Activated naive CD8-positive, alpha-beta T cell (primary cell): Measurements from ENCODE around the gene HTR2A.

Experiments used
- H3K27ac Mint-ChIP-seq: one replicate; pipeline ENCODE4 v1.8.0; 2021; ENCODE audit warnings: mixed read lengths
- H3K27me3 Mint-ChIP-seq: one replicate; pipeline ENCODE4 v1.8.0; 2021; ENCODE audit warnings: mixed read lengths
- H3K36me3 Mint-ChIP-seq: one replicate; pipeline ENCODE4 v1.8.0; 2021; ENCODE audit warnings: mixed read lengths
- H3K4me1 Mint-ChIP-seq: one replicate; pipeline ENCODE4 v1.8.0; 2021; ENCODE audit warnings: low read depth, mixed read lengths
- H3K4me3 Mint-ChIP-seq: one replicate; pipeline ENCODE4 v1.8.0; 2021; ENCODE audit warnings: mild to moderate bottlenecking, mixed read lengths
- H3K9me3 Mint-ChIP-seq: one replicate; pipeline ENCODE4 v1.8.0; 2021; ENCODE audit warnings: low read depth, mixed read lengths

HTR2A gene

DNA sequence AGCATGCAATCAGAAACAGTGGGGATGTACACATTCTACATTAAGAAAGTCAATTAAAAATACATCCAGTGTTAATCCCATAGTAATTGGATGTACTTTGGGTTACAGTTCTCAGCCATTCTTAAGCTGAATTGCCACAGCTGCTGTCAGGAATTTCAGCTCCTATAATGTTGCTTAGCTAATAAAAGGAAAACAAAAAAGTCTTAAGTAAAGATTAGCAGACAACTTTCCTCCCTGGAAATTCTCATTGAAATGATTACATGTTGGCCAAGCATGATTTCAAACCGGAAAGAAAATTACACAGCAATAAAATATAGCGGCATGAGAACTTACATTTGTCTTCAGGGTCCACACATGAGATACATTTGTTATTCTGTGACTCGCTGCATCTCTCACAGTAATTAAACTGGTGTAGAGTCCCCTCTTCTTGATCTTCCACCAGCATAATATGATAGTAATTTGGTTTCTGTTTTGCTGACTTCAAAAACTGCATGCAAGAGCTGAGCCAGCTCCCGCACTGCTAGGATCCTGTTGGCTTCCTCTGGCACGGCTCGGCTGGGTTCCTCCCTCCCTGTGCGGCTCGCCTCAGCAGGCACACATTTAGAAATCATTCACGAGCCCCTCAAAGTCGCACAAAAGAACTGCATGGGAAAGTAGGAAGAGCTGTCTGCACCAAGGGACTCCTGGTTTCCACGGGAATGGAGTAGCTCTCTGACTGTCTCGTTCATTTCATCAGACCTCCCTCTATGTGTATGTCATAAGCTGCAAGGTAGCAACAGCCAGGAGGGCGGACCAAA is at the start of gene HTR2A:
Gene HTR2A, minus strand, starts transcription at position 713 of the 797 bp plus-strand sequence. CDS start 1,147 bp downstream, outside the sequence.
- Mint-ChIP-seq H3K4me3 (peak within 1 kb of the TSS; percentile 62), H3K27me3 (peaks cover 30% of the 10 kb centered on the region), H3K36me3 (no peaks in the 10 kb centered on the region), H3K27ac (no peak within 1 kb of the TSS), H3K9me3 (no peaks in the 10 kb centered on the region), H3K4me1 (peaks cover 33% of the 10 kb centered on the region)

DNA sequence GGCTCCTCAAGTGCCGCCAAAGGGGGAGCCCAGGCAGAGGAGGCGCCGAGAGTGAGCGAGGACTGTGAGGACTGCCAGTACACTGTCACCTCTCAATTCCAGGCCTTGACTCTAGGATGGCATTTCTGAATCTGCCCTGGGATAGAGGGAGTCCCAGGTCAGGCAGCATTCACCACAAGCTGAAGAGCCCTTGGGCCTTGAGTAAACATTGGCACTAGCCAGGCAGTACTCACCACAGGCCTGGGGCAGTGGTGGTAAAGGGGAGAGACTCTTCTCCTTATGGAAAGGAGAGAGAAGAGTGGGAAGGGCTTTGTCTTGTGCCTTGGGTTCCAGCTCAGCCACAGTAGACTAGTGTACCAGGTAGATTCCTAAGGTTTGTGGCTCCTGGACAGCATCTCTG is 39.7 kb upstream of the HTR2A start:
- Mint-ChIP-seq H3K27ac (no peak overlapping the region), H3K36me3 (peaks cover 2% of the 10 kb centered on the region), H3K4me3 (no peak overlapping the region), H3K4me1 (no peaks in the 10 kb centered on the region), H3K9me3 (peaks cover 10% of the 10 kb centered on the region), H3K27me3 (peaks cover 10% of the 10 kb centered on the region)

DNA sequence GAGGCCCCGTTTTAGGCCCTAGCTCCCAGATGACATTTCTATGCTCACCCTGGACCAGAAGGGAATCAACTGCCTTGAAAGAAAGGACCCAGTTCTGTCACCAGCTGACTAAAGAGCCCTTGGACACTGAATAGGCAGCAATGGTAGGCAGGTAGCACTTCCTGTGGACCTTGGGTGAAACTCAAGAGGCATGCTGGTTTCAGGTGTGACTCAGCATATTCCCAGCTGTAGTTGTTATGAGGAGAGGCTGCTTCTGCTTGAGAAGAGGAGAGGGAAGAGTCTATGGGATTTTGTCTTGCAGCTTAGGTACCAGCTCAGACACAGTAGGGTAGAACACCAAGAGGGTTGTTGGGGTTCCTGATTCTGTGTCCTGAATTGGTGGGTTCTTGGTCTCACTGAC is 37.9 kb upstream of the HTR2A start:
- Mint-ChIP-seq H3K27me3 (peaks cover 12% of the 10 kb centered on the region), H3K4me1 (no peaks in the 10 kb centered on the region), H3K9me3 (peaks cover 4% of the 10 kb centered on the region), H3K27ac (no peak overlapping the region), H3K4me3 (no peak overlapping the region), H3K36me3 (peaks cover 2% of the 10 kb centered on the region)

GRCh38 chr13:46926916-46927590 is 30.2 kb upstream of the HTR2A start:
- no peak overlapping the region for H3K4me3 Mint-ChIP-seq
- H3K9me3 Mint-ChIP-seq, result no peaks in the 10 kb centered on the region
- no peaks in the 10 kb centered on the region for H3K4me1 Mint-ChIP-seq
- H3K27me3 Mint-ChIP-seq, result peaks cover 8% of the 10 kb centered on the region
- H3K36me3 Mint-ChIP-seq, result no peaks in the 10 kb centered on the region
- no peak overlapping the region for H3K27ac Mint-ChIP-seq

DNA sequence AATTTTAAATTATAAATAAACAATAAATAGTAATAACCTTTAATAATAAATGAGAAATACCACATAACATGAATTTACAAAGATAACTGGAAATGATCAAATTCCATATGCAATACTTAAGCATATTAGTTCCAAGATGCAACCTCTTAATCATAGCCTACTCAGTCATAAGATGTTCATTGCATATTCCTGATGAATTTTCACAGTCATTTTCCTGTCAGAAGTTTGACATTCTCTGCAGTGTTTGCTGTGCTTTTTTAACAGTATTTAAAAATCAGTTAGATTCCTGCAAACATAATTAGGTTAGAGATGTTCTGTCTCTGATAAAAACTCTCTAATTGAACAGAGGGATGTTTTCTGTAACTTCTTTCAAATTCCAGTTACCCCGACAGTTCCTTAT is 28.6 kb upstream of the HTR2A start:
- Mint-ChIP-seq H3K4me3 (no peak overlapping the region), H3K4me1 (no peaks in the 10 kb centered on the region), H3K9me3 (no peaks in the 10 kb centered on the region), H3K27me3 (peaks cover 6% of the 10 kb centered on the region), H3K27ac (no peak overlapping the region), H3K36me3 (no peaks in the 10 kb centered on the region)

GRCh38 chr13:46914341-46914740 is 17.5 kb upstream of the HTR2A start:
- no peaks in the 10 kb centered on the region for H3K36me3 Mint-ChIP-seq
- H3K4me3 Mint-ChIP-seq, result no peak overlapping the region
- H3K9me3 Mint-ChIP-seq, result peaks cover 3% of the 10 kb centered on the region
- H3K27me3 Mint-ChIP-seq, result peaks cover 12% of the 10 kb centered on the region
- H3K4me1 Mint-ChIP-seq, result no peaks in the 10 kb centered on the region
- H3K27ac Mint-ChIP-seq, result no peak overlapping the region

- peaks cover 12% of the 10 kb centered on the region for H3K27me3 Mint-ChIP-seq
- no peak overlapping the region for H3K4me3 Mint-ChIP-seq
- H3K27ac Mint-ChIP-seq, result no peak overlapping the region
- no peaks in the 10 kb centered on the region for H3K4me1 Mint-ChIP-seq
- peaks cover 3% of the 10 kb centered on the region for H3K9me3 Mint-ChIP-seq
- H3K36me3 Mint-ChIP-seq, result no peaks in the 10 kb centered on the region
Observed at GRCh38 chr13:46913757-46914156, 16.9 kb upstream of the HTR2A start.

DNA sequence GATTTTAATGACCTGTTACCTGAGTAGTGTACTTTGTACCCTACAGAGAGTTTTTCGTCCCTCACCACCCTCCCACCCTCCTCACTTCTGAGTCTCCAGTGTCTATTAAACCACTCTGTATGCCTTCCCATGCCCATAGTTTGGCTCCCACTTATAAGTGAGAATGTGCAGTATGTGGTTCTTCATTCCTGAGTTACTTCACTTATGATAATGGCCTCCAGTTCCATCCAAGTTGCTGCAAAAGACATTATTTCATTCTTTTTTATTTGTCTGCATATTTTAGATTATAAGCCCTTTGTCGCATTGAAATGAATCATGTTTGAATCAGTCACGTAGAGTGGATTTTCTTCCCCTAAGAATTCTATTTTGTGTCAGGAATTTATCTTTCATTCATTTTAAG is 12.2 kb upstream of the HTR2A start:
- Mint-ChIP-seq H3K27ac (no peak overlapping the region), H3K4me3 (no peak overlapping the region), H3K36me3 (no peaks in the 10 kb centered on the region), H3K4me1 (no peaks in the 10 kb centered on the region), H3K9me3 (peaks cover 3% of the 10 kb centered on the region), H3K27me3 (peaks cover 12% of the 10 kb centered on the region)

DNA sequence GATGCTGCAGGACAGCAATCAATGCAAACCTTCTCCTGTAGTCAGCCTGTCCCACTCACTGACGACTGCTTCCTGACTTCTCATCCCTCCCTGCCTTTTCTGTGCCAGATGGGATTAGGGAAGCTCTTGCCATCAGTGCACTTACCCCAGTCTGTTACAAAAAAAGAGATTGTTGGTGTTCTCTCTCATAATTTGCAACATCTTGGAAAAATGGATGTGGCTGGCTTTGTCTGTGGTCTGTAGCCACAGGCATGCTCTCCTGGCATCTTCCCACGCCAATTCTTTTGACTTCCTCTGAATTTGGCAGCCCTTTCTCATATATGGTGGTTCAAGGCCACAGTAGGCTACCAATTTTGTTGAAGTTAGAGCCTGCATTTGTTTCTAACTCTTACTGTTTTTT is 11.6 kb upstream of the HTR2A start:
- no peak overlapping the region for H3K27ac Mint-ChIP-seq
- no peaks in the 10 kb centered on the region for H3K36me3 Mint-ChIP-seq
- peaks cover 12% of the 10 kb centered on the region for H3K27me3 Mint-ChIP-seq
- peaks cover 3% of the 10 kb centered on the region for H3K9me3 Mint-ChIP-seq
- H3K4me3 Mint-ChIP-seq, result no peak overlapping the region
- H3K4me1 Mint-ChIP-seq, result no peaks in the 10 kb centered on the region

DNA sequence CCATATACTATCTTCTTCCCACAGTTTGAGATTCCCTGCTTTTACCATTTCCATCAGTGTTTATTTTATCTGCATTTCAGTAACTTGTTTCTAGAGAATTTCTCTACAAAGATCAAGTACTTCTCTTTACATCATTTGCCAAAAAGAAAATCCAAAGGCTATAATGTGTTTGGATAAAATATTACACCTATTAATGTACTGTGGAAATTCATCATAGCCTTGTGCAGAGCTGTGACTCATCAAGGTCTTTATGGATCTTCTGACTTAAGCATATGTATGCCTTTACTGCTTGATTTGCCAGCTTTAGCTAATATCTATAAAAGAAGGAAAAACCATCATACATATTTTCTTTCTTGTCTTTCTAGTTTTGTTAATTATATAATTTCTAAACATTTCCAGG is 9.6 kb upstream of the HTR2A start:
- Mint-ChIP-seq H3K4me3 (no peak overlapping the region), H3K36me3 (no peaks in the 10 kb centered on the region), H3K9me3 (no peaks in the 10 kb centered on the region), H3K27me3 (peaks cover 12% of the 10 kb centered on the region), H3K27ac (no peak overlapping the region), H3K4me1 (no peaks in the 10 kb centered on the region)

GRCh38 chr13:46905249-46905648 is 8.4 kb upstream of the HTR2A start:
- H3K27ac Mint-ChIP-seq, result no peak overlapping the region
- H3K9me3 Mint-ChIP-seq, result no peaks in the 10 kb centered on the region
- no peak overlapping the region for H3K4me3 Mint-ChIP-seq
- H3K36me3 Mint-ChIP-seq, result no peaks in the 10 kb centered on the region
- H3K4me1 Mint-ChIP-seq, result no peaks in the 10 kb centered on the region
- peaks cover 10% of the 10 kb centered on the region for H3K27me3 Mint-ChIP-seq

GRCh38 chr13:46903748-46904147 is 6.9 kb upstream of the HTR2A start:
- no peak overlapping the region for H3K4me3 Mint-ChIP-seq
- H3K4me1 Mint-ChIP-seq, result no peaks in the 10 kb centered on the region
- H3K27me3 Mint-ChIP-seq, result peaks cover 7% of the 10 kb centered on the region
- no peaks in the 10 kb centered on the region for H3K36me3 Mint-ChIP-seq
- H3K27ac Mint-ChIP-seq, result no peak overlapping the region
- H3K9me3 Mint-ChIP-seq, result no peaks in the 10 kb centered on the region

- Mint-ChIP-seq H3K27ac (no peak overlapping the region), H3K4me1 (peaks cover 11% of the 10 kb centered on the region), H3K27me3 (peaks cover 15% of the 10 kb centered on the region), H3K9me3 (no peaks in the 10 kb centered on the region), H3K4me3 (no peak overlapping the region), H3K36me3 (no peaks in the 10 kb centered on the region)
Observed at GRCh38 chr13:46901721-46902120, 4.9 kb upstream of the HTR2A start.

GRCh38 chr13:46899801-46900200 is 2.9 kb upstream of the HTR2A start:
- no peak overlapping the region for H3K27ac Mint-ChIP-seq
- H3K4me3 Mint-ChIP-seq, result no peak overlapping the region
- H3K4me1 Mint-ChIP-seq, result peaks cover 21% of the 10 kb centered on the region
- no peaks in the 10 kb centered on the region for H3K36me3 Mint-ChIP-seq
- H3K27me3 Mint-ChIP-seq, result peaks cover 21% of the 10 kb centered on the region
- H3K9me3 Mint-ChIP-seq, result no peaks in the 10 kb centered on the region

DNA sequence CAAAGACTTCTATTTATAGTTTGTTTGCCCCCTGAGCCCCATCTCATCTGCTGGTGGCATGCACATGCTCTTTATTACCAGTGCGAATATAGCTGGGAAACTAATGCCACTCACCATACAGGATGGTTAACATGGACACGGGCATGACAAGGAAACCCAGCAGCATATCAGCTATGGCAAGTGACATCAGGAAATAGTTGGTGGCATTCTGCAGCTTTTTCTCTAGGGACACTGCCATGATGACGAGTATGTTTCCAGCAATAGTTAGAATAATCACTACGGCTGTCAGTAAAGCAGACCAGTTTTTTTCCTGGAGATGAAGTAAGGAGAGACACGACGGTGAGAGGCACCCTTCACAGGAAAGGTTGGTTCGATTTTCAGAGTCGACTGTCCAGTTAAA is 1.5 kb downstream of the HTR2A start:
- H3K4me1 Mint-ChIP-seq, result peaks cover 33% of the 10 kb centered on the region
- peaks cover 37% of the 10 kb centered on the region for H3K27me3 Mint-ChIP-seq
- no peaks in the 10 kb centered on the region for H3K36me3 Mint-ChIP-seq
- no peaks in the 10 kb centered on the region for H3K9me3 Mint-ChIP-seq
- H3K27ac Mint-ChIP-seq, result no peak overlapping the region
- no peak overlapping the region for H3K4me3 Mint-ChIP-seq
